ENCODE data around the gene DDR1. TPM values are rescaled to one million over a fixed set of nuclear protein-coding genes. Genes with fewer than 3 reads are reported as not detected.
"Not testable (repeated sequence)": the region's sequence is repeated elsewhere in the genome, so short reads cannot be mapped to it uniquely, and the experiment has no call there.

DDR1 gene
- total RNA-seq, 1 donor from 2014 or later: 85.3 TPM

DNA sequence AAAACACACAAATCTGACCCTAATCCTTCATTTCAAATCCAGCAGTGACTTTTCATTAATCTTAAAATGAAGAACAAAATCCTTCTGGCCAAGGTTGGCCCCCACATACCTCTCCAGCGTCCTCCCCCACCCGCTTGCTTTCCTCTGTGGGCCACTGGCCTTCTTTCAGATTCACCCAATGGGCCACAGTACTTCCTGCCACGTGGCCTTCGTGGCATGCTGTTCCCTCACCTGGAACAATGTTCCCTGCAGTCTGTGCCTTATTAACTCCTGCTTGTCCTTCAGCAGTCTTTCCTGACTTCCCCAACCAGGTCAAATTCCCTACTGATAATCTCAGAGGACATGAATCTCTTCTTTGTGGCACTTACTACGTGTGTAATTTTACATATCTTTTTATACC lies 18.4 kb downstream of the DDR1 start:
- peaks cover 13% of the 10 kb centered on the region for H3K4me1 Mint-ChIP-seq
- no peaks in the 10 kb centered on the region for H3K9me3 Mint-ChIP-seq
- no peak overlapping the region for H3K27ac ChIP-seq
- H3K36me3 Mint-ChIP-seq: peaks cover 6% of the 10 kb centered on the region
- no peaks in the 10 kb centered on the region for H3K79me2 ChIP-seq (ENCODE audit: low read depth)
- H2AFZ ChIP-seq (replicated peaks): no peak overlapping the region
- no peaks in the 10 kb centered on the region for H4K20me1 ChIP-seq (ENCODE audit: low read depth)
- TF ChIP-seq CTCF (IDR thresholded peaks at IDR 0.05) (no peak), EZH2phosphoT487 (IDR thresholded peaks at IDR 0.05) (no peak), EZH2 (IDR thresholded peaks at IDR 0.05) (no peak)
- H3K4me3 ChIP-seq: no peak overlapping the region
- no peak for DNase-seq (ENCODE audit: low spot score)
- H3K27ac Mint-ChIP-seq: peak overlapping the region; percentile 13
- no peaks in the 10 kb centered on the region for H3K27me3 ChIP-seq
- H3K9me3 ChIP-seq (ENCODE audit: low read depth): no peaks in the 10 kb centered on the region
- H3K4me1 ChIP-seq: peaks cover 9% of the 10 kb centered on the region
- H3K4me2 ChIP-seq: no peak overlapping the region
- no peak overlapping the region for H3K4me3 Mint-ChIP-seq
- H3F3A ChIP-seq (ENCODE audit: low read depth): peaks cover 70% of the 10 kb centered on the region
- no peak overlapping the region for H3K9ac ChIP-seq
- H3K36me3 ChIP-seq: no peaks in the 10 kb centered on the region
- H3K27me3 Mint-ChIP-seq (ENCODE audit: insufficient read depth, low read depth): peaks cover 11% of the 10 kb centered on the region

GRCh38 chr6:30903236-30903635 lies 18.9 kb downstream of the DDR1 start:
- no peaks in the 10 kb centered on the region for H3K9me3 Mint-ChIP-seq
- peaks cover 6% of the 10 kb centered on the region for H3K36me3 Mint-ChIP-seq
- no peak overlapping the region for H3K4me3 ChIP-seq

GRCh38 chr6:30907290-30907757 lies 23.0 kb downstream of the DDR1 start:
- peaks cover 38% of the 10 kb centered on the region for H3F3A ChIP-seq (ENCODE audit: low read depth)
- H3K9me3 Mint-ChIP-seq; H3K27ac Mint-ChIP-seq; H3K27me3 ChIP-seq; DNase-seq (ENCODE audit: low spot score); H3K36me3 ChIP-seq; H4K20me1 ChIP-seq (ENCODE audit: low read depth); H3K9me3 ChIP-seq (ENCODE audit: low read depth); H3K9ac ChIP-seq; H3K27ac ChIP-seq: not testable (repeated sequence)
- Mint-ChIP-seq H3K4me1 (peaks cover 28% of the 10 kb centered on the region), H3K4me3 (peak overlapping the region; percentile 99), H3K27me3 (ENCODE audit: insufficient read depth, low read depth) (peaks cover 12% of the 10 kb centered on the region), H3K36me3 (peaks cover 10% of the 10 kb centered on the region)
- H3K4me3 ChIP-seq: peak overlapping the region; percentile 98
- peaks cover 18% of the 10 kb centered on the region for H3K79me2 ChIP-seq (ENCODE audit: low read depth)
- peaks cover 13% of the 10 kb centered on the region for H3K4me1 ChIP-seq
- peak overlapping the region; percentile 17 for H2AFZ ChIP-seq (replicated peaks)
- peak overlapping the region; percentile 71 for H3K4me2 ChIP-seq

More at GRCh38 chr6:30903236-30903635, 18.9 kb downstream of the DDR1 start:
- Histone ChIP-seq H3K27me3 (no peaks in the 10 kb centered on the region), H3F3A (ENCODE audit: low read depth) (peaks cover 65% of the 10 kb centered on the region), H3K9ac (no peak overlapping the region), H3K4me1 (peaks cover 9% of the 10 kb centered on the region), H3K27ac (no peak overlapping the region), H2AFZ (replicated peaks) (no peak overlapping the region), H4K20me1 (ENCODE audit: low read depth) (no peaks in the 10 kb centered on the region), H3K9me3 (ENCODE audit: low read depth) (no peaks in the 10 kb centered on the region), H3K79me2 (ENCODE audit: low read depth) (peaks cover 2% of the 10 kb centered on the region), H3K36me3 (no peaks in the 10 kb centered on the region), H3K4me2 (no peak overlapping the region)
- Mint-ChIP-seq H3K27me3 (ENCODE audit: insufficient read depth, low read depth) (peaks cover 11% of the 10 kb centered on the region), H3K27ac (no peak overlapping the region), H3K4me3 (no peak overlapping the region), H3K4me1 (peaks cover 18% of the 10 kb centered on the region)
- no peak for TF ChIP-seq EZH2 (IDR thresholded peaks at IDR 0.05)
- no peak for TF ChIP-seq EZH2phosphoT487 (IDR thresholded peaks at IDR 0.05)
- no peak for TF ChIP-seq CTCF (IDR thresholded peaks at IDR 0.05)
- DNase-seq (ENCODE audit: low spot score): no peak

DNA sequence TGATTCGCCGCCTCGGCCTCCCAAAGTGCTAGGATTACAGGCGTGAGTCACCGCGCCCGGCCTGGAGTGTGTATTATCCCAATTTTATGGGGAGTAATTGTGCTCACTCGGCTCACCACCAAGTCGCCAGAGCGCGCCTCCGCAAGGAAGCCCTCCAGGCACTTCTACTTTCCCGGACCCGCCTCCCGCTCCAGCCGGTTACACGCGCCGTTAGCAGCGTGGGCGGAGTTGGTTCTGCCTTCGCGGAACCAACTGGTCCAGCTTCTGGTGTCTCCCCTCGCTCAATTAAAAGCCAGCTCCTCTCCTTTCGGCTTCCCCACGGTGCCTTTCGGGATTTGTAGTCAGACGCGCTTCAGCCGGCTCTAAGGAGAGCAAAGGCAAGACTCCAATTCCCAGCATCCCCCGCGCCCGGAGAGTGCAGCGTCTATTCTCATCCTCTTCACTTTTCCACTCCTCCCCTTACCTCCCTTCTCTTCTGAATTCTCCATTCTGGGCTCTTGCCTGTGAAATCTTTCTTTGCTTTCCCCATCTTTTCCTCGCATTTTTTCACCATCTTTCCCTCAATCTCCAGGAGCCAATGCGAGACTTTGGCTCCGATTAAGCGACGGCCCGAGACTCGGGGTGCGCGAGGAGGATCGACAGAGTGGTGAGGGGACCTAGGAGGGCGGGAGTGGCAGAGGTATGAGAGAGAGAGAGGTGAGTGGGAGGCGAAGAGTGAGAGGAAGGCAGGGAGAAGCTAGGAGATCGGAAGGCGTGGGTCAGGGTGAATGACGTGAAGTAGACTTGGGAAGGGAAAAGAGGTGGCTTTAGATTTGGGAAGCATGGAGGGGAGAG lies 23.7 kb downstream of the DDR1 start, which contains the start of gene GTF2H4:
Gene GTF2H4, plus strand, starts transcription at position 450 of the 834 bp plus-strand sequence.
- Histone ChIP-seq H3K27ac (no peak within 1 kb of the TSS), H3K9me3 (ENCODE audit: low read depth) (no peaks in the 10 kb centered on the region)

More for the DNA sequence above, 23.7 kb downstream of the DDR1 start, which contains the start of gene GTF2H4:
- H3K79me2 ChIP-seq (ENCODE audit: low read depth): peaks cover 18% of the 10 kb centered on the region
- Mint-ChIP-seq H3K36me3 (peaks cover 14% of the 10 kb centered on the region), H3K27ac (peak within 1 kb of the TSS; percentile 84), H3K4me1 (peaks cover 26% of the 10 kb centered on the region), H3K4me3 (peak within 1 kb of the TSS; percentile 99), H3K27me3 (ENCODE audit: insufficient read depth, low read depth) (peaks cover 10% of the 10 kb centered on the region), H3K9me3 (no peaks in the 10 kb centered on the region)
- peak within 1 kb of the TSS; percentile 90 for H2AFZ ChIP-seq (replicated peaks)
- peak within 1 kb of the TSS; percentile 98 for H3K4me3 ChIP-seq
- H3F3A ChIP-seq (ENCODE audit: low read depth): peaks cover 38% of the 10 kb centered on the region
- DNase-seq (ENCODE audit: low spot score): peak; percentile 98
- H3K36me3 ChIP-seq: no peaks in the 10 kb centered on the region
- peak within 1 kb of the TSS; percentile 81 for H3K9ac ChIP-seq
- TF ChIP-seq EZH2 (IDR thresholded peaks at IDR 0.05) (no peak), CTCF (IDR thresholded peaks at IDR 0.05) (no peak), EZH2phosphoT487 (IDR thresholded peaks at IDR 0.05) (no peak)
- H4K20me1 ChIP-seq (ENCODE audit: low read depth): no peaks in the 10 kb centered on the region
- no peaks in the 10 kb centered on the region for H3K27me3 ChIP-seq
- H3K4me1 ChIP-seq: peaks cover 13% of the 10 kb centered on the region
- H3K4me2 ChIP-seq: peak within 1 kb of the TSS; percentile 95

Measured in neural progenitor cell (in vitro differentiated cells).